CD4-positive, CD25-positive, alpha-beta regulatory T cell (primary cell): ENCODE results near the gene SPR. TPM values are rescaled to one million over a fixed set of nuclear protein-coding genes. Genes with fewer than 3 reads are reported as not detected.

Source experiments
- ATAC-seq, 2 donors: fragments of 150-1000 bp; cut with Tn5 transposase; one replicate each; pipeline ENCODE4 v1.10.0; 2021; ENCODE audit warnings: low read depth in 2 of 2, moderate number of reproducible peaks in 2 of 2, moderate library complexity in 1 of 2
- DNase-seq, 3 donors: peaks; one replicate each; pipeline versions ENCODE4 v3.0.0 to v3.0.0-alpha.2; 2012 to 2022; ENCODE audit warnings: mixed read lengths in 1 of 3
- H3K27ac ChIP-seq: one replicate; pipeline ENCODE4 v1.7.0; 2013; ENCODE audit warnings: mild to moderate bottlenecking, low read length; ENCODE audit not compliant: insufficient read depth, poor library complexity, severe bottlenecking
- H3K27me3 ChIP-seq: one replicate; pipeline ENCODE4 v1.7.0; 2013; ENCODE audit warnings: low read length; ENCODE audit not compliant: control insufficient read depth, insufficient read depth
- H3K36me3 ChIP-seq: one replicate; pipeline ENCODE4 v1.7.0; 2013; ENCODE audit warnings: mild to moderate bottlenecking, low read length, moderate library complexity; ENCODE audit not compliant: control insufficient read depth, insufficient read depth
- H3K4me1 ChIP-seq: 2 replicates; pipeline ENCODE4 v1.7.0; 2013; ENCODE audit warnings: mild to moderate bottlenecking, low read length; ENCODE audit not compliant: insufficient read depth, control insufficient read depth, poor library complexity, severe bottlenecking
- H3K4me3 ChIP-seq: one replicate; pipeline ENCODE4 v1.7.0; 2013; ENCODE audit warnings: low read depth, mild to moderate bottlenecking, low read length, moderate library complexity
- H3K9me3 ChIP-seq, 2 experiments: 1 replicate in 1 of 2; 2 replicates in 1 of 2; pipeline ENCODE4 v1.7.0; 2013; ENCODE audit warnings: low read length in 2 of 2, mild to moderate bottlenecking in 1 of 2, moderate library complexity in 1 of 2; ENCODE audit not compliant: control insufficient read depth in 2 of 2
- H3K27ac Mint-ChIP-seq, 3 donors: one replicate each; pipeline ENCODE4 v1.8.0; 2020 to 2022; ENCODE audit warnings: mild to moderate bottlenecking in 3 of 3, mixed read lengths in 3 of 3, moderate library complexity in 2 of 3
- H3K27me3 Mint-ChIP-seq: one replicate; pipeline ENCODE4 v1.8.0; 2022; ENCODE audit warnings: mild to moderate bottlenecking, mixed read lengths
- H3K36me3 Mint-ChIP-seq: one replicate; pipeline ENCODE4 v1.8.0; 2020; ENCODE audit warnings: mixed read lengths
- H3K4me1 Mint-ChIP-seq, 4 donors: one replicate each; pipeline ENCODE4 v1.8.0; 2020 to 2022; ENCODE audit warnings: mixed read lengths in 4 of 4, mild to moderate bottlenecking in 1 of 4
- H3K4me3 Mint-ChIP-seq, 4 donors: one replicate each; pipeline ENCODE4 v1.8.0; 2020 to 2022; ENCODE audit warnings: mild to moderate bottlenecking in 4 of 4, mixed read lengths in 4 of 4, moderate library complexity in 3 of 4
- H3K9me3 Mint-ChIP-seq, 7 donors: one replicate each; pipeline ENCODE4 v1.8.0; 2020 to 2022; ENCODE audit warnings: mixed read lengths in 7 of 7, mild to moderate bottlenecking in 3 of 7, moderate library complexity in 2 of 7
- polyA plus RNA-seq, 4 donors: library from polyadenylated mRNA; unstranded; fragments of 300-500 nt; fragmentation: Illumina TruSeq; gene quantifications; one replicate each; pipeline ENCODE4 v1.2.3, GENCODE V29; 2021
- total RNA-seq: library from RNA; stranded (reverse); gene quantifications from one replicate; pipeline ENCODE4 v1.2.3, GENCODE V29; 2022

The SPR gene
- total and polyA plus RNA-seq, 5 donors from 2014 or later = 0.13 TPM; not detected in 4

GRCh38 chr2:72919414-72920317, 32.5 kb downstream of the SPR start:
- H3K27me3 Mint-ChIP-seq = peaks cover 79% of the 10 kb centered on the region
- no peak overlapping the region for H3K27ac Mint-ChIP-seq
- peaks cover 0 to 4% (median 0%) of the 10 kb centered on the region in 7 donors for H3K9me3 Mint-ChIP-seq
- H3K36me3 ChIP-seq = no peaks in the 10 kb centered on the region
- H3K4me3 ChIP-seq = no peak overlapping the region
- peaks cover 1 to 49% (median 14%) of the 10 kb centered on the region in 4 donors for H3K4me1 Mint-ChIP-seq
- no peaks in the 10 kb centered on the region for H3K36me3 Mint-ChIP-seq
- DNase-seq = no peak
- peak overlapping the region; percentile 27 to 53 (median 42) for H3K4me3 Mint-ChIP-seq
- H3K9me3 ChIP-seq = no peaks in the 10 kb centered on the region
- H3K4me1 ChIP-seq = peaks cover 55% of the 10 kb centered on the region
- peaks cover 33% of the 10 kb centered on the region for H3K27me3 ChIP-seq
- H3K27ac ChIP-seq = no peak overlapping the region
- no peak for ATAC-seq

- H3K36me3 ChIP-seq = no peaks in the 10 kb centered on the region
- Mint-ChIP-seq H3K4me1 (peaks cover 0 to 48% (median 12%) of the 10 kb centered on the region in 4 donors), H3K27ac (no peak overlapping the region), H3K27me3 (peaks cover 71% of the 10 kb centered on the region), H3K36me3 (no peaks in the 10 kb centered on the region), H3K9me3 (peaks cover 0 to 5% (median 0%) of the 10 kb centered on the region in 7 donors), H3K4me3 (peak overlapping the region in 2 of 4 donors; percentile 67 to 74)
- peaks cover 32% of the 10 kb centered on the region for H3K27me3 ChIP-seq
- H3K4me3 ChIP-seq = no peak overlapping the region
- H3K27ac ChIP-seq = no peak overlapping the region
- DNase-seq (peak in 2 of 3 donors; percentile 12 to 27), ATAC-seq (no peak)
- H3K4me1 ChIP-seq = peaks cover 50% of the 10 kb centered on the region
- no peaks in the 10 kb centered on the region for H3K9me3 ChIP-seq
Observed at GRCh38 chr2:72920318-72921087, 33.3 kb downstream of the SPR start.

- no peak for ATAC-seq
- H3K36me3 ChIP-seq = no peaks in the 10 kb centered on the region
- no peaks in the 10 kb centered on the region for H3K9me3 ChIP-seq
- H3K4me1 ChIP-seq = peaks cover 43% of the 10 kb centered on the region
- Mint-ChIP-seq H3K27ac (no peak overlapping the region), H3K36me3 (no peaks in the 10 kb centered on the region), H3K27me3 (peaks cover 65% of the 10 kb centered on the region), H3K4me3 (peak overlapping the region in 2 of 4 donors; percentile 20 to 30), H3K9me3 (peaks cover 0 to 5% (median 0%) of the 10 kb centered on the region in 7 donors), H3K4me1 (peaks cover 0 to 48% (median 13%) of the 10 kb centered on the region in 4 donors)
- no peak overlapping the region for H3K27ac ChIP-seq
- peaks cover 35% of the 10 kb centered on the region for H3K27me3 ChIP-seq
- H3K4me3 ChIP-seq = no peak overlapping the region
- no peak for DNase-seq
Observed at GRCh38 chr2:72921088-72921851, 34.1 kb downstream of the SPR start.

GRCh38 chr2:72921853-72922252, 34.6 kb downstream of the SPR start:
- Mint-ChIP-seq H3K4me3 (peak overlapping the region in 1 of 4 donors; percentile 30), H3K27ac (no peak overlapping the region), H3K9me3 (peaks cover 0 to 5% (median 0%) of the 10 kb centered on the region in 7 donors), H3K4me1 (peaks cover 0 to 44% (median 14%) of the 10 kb centered on the region in 4 donors), H3K27me3 (peaks cover 59% of the 10 kb centered on the region), H3K36me3 (no peaks in the 10 kb centered on the region)
- DNase-seq (no peak), ATAC-seq (no peak)
- Histone ChIP-seq H3K36me3 (no peaks in the 10 kb centered on the region), H3K9me3 (no peaks in the 10 kb centered on the region), H3K4me3 (no peak overlapping the region), H3K27ac (no peak overlapping the region), H3K4me1 (peaks cover 37% of the 10 kb centered on the region), H3K27me3 (peaks cover 41% of the 10 kb centered on the region)

GRCh38 chr2:72923833-72924352, 36.7 kb downstream of the SPR start:
- Histone ChIP-seq H3K4me1 (peaks cover 19% of the 10 kb centered on the region), H3K27ac (no peak overlapping the region), H3K4me3 (no peak overlapping the region), H3K27me3 (peaks cover 54% of the 10 kb centered on the region), H3K36me3 (no peaks in the 10 kb centered on the region), H3K9me3 (no peaks in the 10 kb centered on the region)
- DNase-seq = no peak
- Mint-ChIP-seq H3K9me3 (peaks cover 0 to 4% (median 0%) of the 10 kb centered on the region in 7 donors), H3K27me3 (peaks cover 50% of the 10 kb centered on the region), H3K27ac (no peak overlapping the region), H3K36me3 (no peaks in the 10 kb centered on the region), H3K4me3 (peak overlapping the region in 1 of 4 donors; percentile 24), H3K4me1 (peaks cover 0 to 35% (median 11%) of the 10 kb centered on the region in 4 donors)
- no peak for ATAC-seq

GRCh38 chr2:72924353-72925240, 37.4 kb downstream of the SPR start:
- no peak for ATAC-seq
- Histone ChIP-seq H3K9me3 (no peaks in the 10 kb centered on the region), H3K4me1 (peaks cover 17% of the 10 kb centered on the region), H3K27me3 (peaks cover 56% of the 10 kb centered on the region), H3K36me3 (no peaks in the 10 kb centered on the region), H3K27ac (no peak overlapping the region), H3K4me3 (no peak overlapping the region)
- Mint-ChIP-seq H3K4me1 (peaks cover 0 to 28% (median 9%) of the 10 kb centered on the region in 4 donors), H3K9me3 (peaks cover 0 to 4% (median 0%) of the 10 kb centered on the region in 7 donors), H3K36me3 (no peaks in the 10 kb centered on the region), H3K4me3 (no peak overlapping the region), H3K27me3 (peaks cover 44% of the 10 kb centered on the region), H3K27ac (no peak overlapping the region)
- peak in 1 of 3 donors; percentile 12 for DNase-seq
